MM.1S (cell line): ENCODE results near the gene CTDSP2.

Experiments used
- DNase-seq: peaks from one replicate; pipeline ENCODE4 v3.0.0-alpha.2; 2015
- H2AFZ ChIP-seq: fragments of 300-600 bp; sonication (generic); 2 replicates; pipeline ENCODE4 v1.6.0; 2016; ENCODE audit warnings: antibody characterized with exemption, low read length
- H3F3A ChIP-seq: fragments of 300-600 bp; sonication (generic); 2 replicates; pipeline ENCODE4 v1.6.1; 2016; ENCODE audit warnings: mild to moderate bottlenecking, antibody characterized with exemption, low read length, moderate library complexity, mixed read lengths; ENCODE audit not compliant: insufficient read depth
- H3K27ac ChIP-seq: fragments of 300-600 bp; sonication (generic); 2 replicates; pipeline ENCODE4 v1.5.1; 2016; ENCODE audit warnings: mild to moderate bottlenecking, low read length
- H3K27me3 ChIP-seq: fragments of 300-600 bp; sonication (generic); replicated peaks from 2 replicates; pipeline ENCODE4 v1.6.0; 2016; ENCODE audit warnings: low read length; ENCODE audit not compliant: insufficient read depth
- H3K36me3 ChIP-seq: fragments of 300-600 bp; sonication (generic); replicated peaks from 2 replicates; pipeline ENCODE4 v1.6.1; 2016; ENCODE audit warnings: mild to moderate bottlenecking, low read length, mixed read lengths; ENCODE audit not compliant: insufficient read depth
- H3K4me1 ChIP-seq: fragments of 300-600 bp; sonication (generic); 2 replicates; pipeline ENCODE4 v1.6.1; 2016; ENCODE audit warnings: low read length, mixed read lengths
- H3K4me2 ChIP-seq: fragments of 300-600 bp; sonication (generic); 2 replicates; pipeline ENCODE4 v1.6.0; 2016; ENCODE audit warnings: low read depth, low read length
- H3K4me3 ChIP-seq: fragments of 300-600 bp; sonication (generic); 2 replicates; pipeline ENCODE4 v1.5.1; 2016; ENCODE audit warnings: low read length, mixed read lengths
- H3K79me2 ChIP-seq: fragments of 300-600 bp; sonication (generic); 2 replicates; pipeline ENCODE4 v1.6.1; 2016; ENCODE audit warnings: mixed run types, low read length, mixed read lengths
- H3K9ac ChIP-seq: fragments of 300-600 bp; sonication (generic); 2 replicates; pipeline ENCODE4 v1.6.1; 2016; ENCODE audit warnings: low read length, mixed read lengths
- H3K9me2 ChIP-seq: fragments of 300-600 bp; sonication (generic); replicated peaks from 2 replicates; pipeline ENCODE4 v1.6.1; 2016; ENCODE audit warnings: mild to moderate bottlenecking, low read length, mixed read lengths; ENCODE audit not compliant: insufficient read depth
- H3K9me3 ChIP-seq: fragments of 300-600 bp; sonication (generic); replicated peaks from 2 replicates; pipeline ENCODE4 v1.6.1; 2016; ENCODE audit warnings: mild to moderate bottlenecking, low read length, mixed read lengths; ENCODE audit not compliant: insufficient read depth
- H4K20me1 ChIP-seq: fragments of 300-600 bp; sonication (generic); 2 replicates; pipeline ENCODE4 v1.6.1; 2016; ENCODE audit warnings: mild to moderate bottlenecking, low read length, moderate library complexity, mixed read lengths; ENCODE audit not compliant: insufficient read depth
- CTCF ChIP-seq: fragments of 300-600 bp; sonication (generic); IDR thresholded peaks from 2 replicates; pipeline ENCODE4 v1.5.1; 2016; ENCODE audit warnings: antibody characterized with exemption, low read length, mixed read lengths
- EZH2 ChIP-seq: fragments of 300-600 bp; sonication (generic); optimal IDR thresholded peaks from 2 replicates; pipeline ENCODE3; 2017; ENCODE audit warnings: low read depth, mild to moderate bottlenecking, antibody characterized with exemption, low read length, mixed read lengths
- EZH2phosphoT487 ChIP-seq: fragments of 300-600 bp; sonication (generic); IDR thresholded peaks from 2 replicates; pipeline ENCODE4 v1.6.1; 2018; ENCODE audit warnings: antibody characterized with exemption, low read length

The CTDSP2 gene

GRCh38 chr12:57885207-57885606 lies 38.7 kb upstream of the CTDSP2 start:
- no peaks in the 10 kb centered on the region for H3K9me3 ChIP-seq
- DNase-seq, result no peak
- no peak overlapping the region for H3K4me2 ChIP-seq
- peaks cover 18% of the 10 kb centered on the region for H3K4me1 ChIP-seq
- no peak overlapping the region for H3K4me3 ChIP-seq
- no peak overlapping the region for H3K27ac ChIP-seq
- no peak overlapping the region for H3K9ac ChIP-seq
- no peaks in the 10 kb centered on the region for H3F3A ChIP-seq
- H3K27me3 ChIP-seq, result no peaks in the 10 kb centered on the region
- no peak overlapping the region for H2AFZ ChIP-seq
- no peaks in the 10 kb centered on the region for H3K36me3 ChIP-seq
- TF ChIP-seq EZH2phosphoT487 (no peak), EZH2 (no peak), CTCF (no peak)
- no peaks in the 10 kb centered on the region for H4K20me1 ChIP-seq
- H3K9me2 ChIP-seq, result no peaks in the 10 kb centered on the region
- H3K79me2 ChIP-seq, result no peaks in the 10 kb centered on the region

- no peak overlapping the region for H3K4me2 ChIP-seq
- peaks cover 12% of the 10 kb centered on the region for H3K4me1 ChIP-seq
- H3K9me3 ChIP-seq, result no peaks in the 10 kb centered on the region
- H4K20me1 ChIP-seq, result no peaks in the 10 kb centered on the region
- H3F3A ChIP-seq, result no peaks in the 10 kb centered on the region
- no peak for TF ChIP-seq EZH2
- TF ChIP-seq CTCF, result no peak
- TF ChIP-seq EZH2phosphoT487, result no peak
- H3K27ac ChIP-seq, result no peak overlapping the region
- no peaks in the 10 kb centered on the region for H3K79me2 ChIP-seq
- no peaks in the 10 kb centered on the region for H3K27me3 ChIP-seq
- H3K9me2 ChIP-seq, result no peaks in the 10 kb centered on the region
- DNase-seq, result no peak
- H3K36me3 ChIP-seq, result no peaks in the 10 kb centered on the region
- H3K4me3 ChIP-seq, result no peak overlapping the region
- no peak overlapping the region for H2AFZ ChIP-seq
- H3K9ac ChIP-seq, result no peak overlapping the region
Observed at GRCh38 chr12:57883700-57884099, 37.2 kb upstream of the CTDSP2 start.

- H3K27ac ChIP-seq, result no peak overlapping the region
Observed at GRCh38 chr12:57883057-57883456, 36.5 kb upstream of the CTDSP2 start.

More at GRCh38 chr12:57883057-57883456, 36.5 kb upstream of the CTDSP2 start:
- Histone ChIP-seq H3K4me3 (no peak overlapping the region), H3K9ac (no peak overlapping the region), H3K79me2 (no peaks in the 10 kb centered on the region), H3K27me3 (no peaks in the 10 kb centered on the region), H3K4me2 (no peak overlapping the region), H3F3A (no peaks in the 10 kb centered on the region), H3K4me1 (peaks cover 6% of the 10 kb centered on the region), H3K36me3 (no peaks in the 10 kb centered on the region), H3K9me3 (no peaks in the 10 kb centered on the region), H3K9me2 (no peaks in the 10 kb centered on the region), H2AFZ (no peak overlapping the region), H4K20me1 (no peaks in the 10 kb centered on the region)
- DNase-seq, result no peak
- TF ChIP-seq EZH2, result no peak
- no peak for TF ChIP-seq EZH2phosphoT487
- TF ChIP-seq CTCF, result no peak
